ENCODE results near the gene FAM228B.

- TF ChIP-seq CTCF (IDR thresholded peaks at IDR 0.05) (no peak), EZH2 (IDR thresholded peaks at IDR 0.05) (no peak)
Observed at GRCh38 chr2:24199968-24200590, 76.8 kb downstream of the FAM228B start.

Data from neural progenitor cell (in vitro differentiated cells).